ENCODE results near the gene RENBP.

RENBP gene

GRCh38 chrX:153911798-153912197, 32.6 kb downstream of the RENBP start:
- FAIRE-seq = no peak

GRCh38 chrX:153910446-153910845, 34.0 kb downstream of the RENBP start:
- no peak for FAIRE-seq

- FAIRE-seq = no peak
Observed at GRCh38 chrX:153909980-153910360, 34.5 kb downstream of the RENBP start.

GRCh38 chrX:153909024-153909979, 35.1 kb downstream of the RENBP start:
- FAIRE-seq = no peak

- FAIRE-seq = no peak
Observed at GRCh38 chrX:153908219-153908860, 36.1 kb downstream of the RENBP start.

- FAIRE-seq = no peak
Observed at GRCh38 chrX:153907456-153907855, 37.0 kb downstream of the RENBP start.

GRCh38 chrX:153906126-153906917, 38.1 kb downstream of the RENBP start:
- no peak for FAIRE-seq

GRCh38 chrX:153905481-153906095, 38.9 kb downstream of the RENBP start:
- no peak for FAIRE-seq

GRCh38 chrX:153903991-153904957, 40.2 kb downstream of the RENBP start, which contains the start of gene AVPR2:
Gene AVPR2 (plus strand): TSS chrX:153904673. CDS start chrX:153905146, 473 bp downstream.
- no peak for FAIRE-seq

- no peak for FAIRE-seq
Observed at GRCh38 chrX:153903238-153903980, 41.0 kb downstream of the RENBP start.

- no peak for FAIRE-seq
Observed at GRCh38 chrX:153902385-153902784, 42.1 kb downstream of the RENBP start.

- FAIRE-seq = no peak
Observed at GRCh38 chrX:153901753-153902140, 42.7 kb downstream of the RENBP start.

GRCh38 chrX:153900831-153901752, 43.4 kb downstream of the RENBP start:
- FAIRE-seq = no peak

- FAIRE-seq = no peak
Observed at GRCh38 chrX:153897899-153898298, 46.5 kb downstream of the RENBP start.

- FAIRE-seq = no peak
Observed at GRCh38 chrX:153889123-153889522, 55.3 kb downstream of the RENBP start.

- FAIRE-seq = no peak
Observed at GRCh38 chrX:153888344-153888743, 56.1 kb downstream of the RENBP start.

- FAIRE-seq = no peak
Observed at GRCh38 chrX:153887385-153887784, 57.1 kb downstream of the RENBP start.

- no peak for FAIRE-seq
Observed at GRCh38 chrX:153886915-153887314, 57.5 kb downstream of the RENBP start.
